HEK293 (cell line): ENCODE data around the gene ITSN1.

Experiments used
- CTCF ChIA-PET: fragments of 350-600 bp; formaldehyde crosslinking; extraction: SDS; loops from one replicate; lab custom pipeline; 2021; ENCODE audit warnings: antibody characterized with exemption; lab: Yijun Ruan, JAX
- POLR2A ChIA-PET: fragments of 300-600 bp; formaldehyde crosslinking; extraction: SDS; loops from one replicate; lab custom pipeline; 2020; ENCODE audit warnings: antibody characterized with exemption, inconsistent platforms; lab: Yijun Ruan, JAX
- H3K27ac ChIP-seq: fragments of 200-500 bp; sonication (Bioruptor generic); 2 replicates; pipeline ENCODE4 v1.5.1; 2014; ENCODE audit warnings: low read depth, low read length, control low read depth, inconsistent platforms; ENCODE audit errors: extremely low read depth
- H3K36me3 ChIP-seq, 2 experiments: fragments of 200-500 bp in 1 of 2; sonication (Bioruptor generic) in 1 of 2; 1 replicate in 1 of 2; 2 replicates in 1 of 2; pipeline ENCODE4 v1.5.1; 2014 to 2017; ENCODE audit warnings: inconsistent platforms in 2 of 2, low read length in 2 of 2; ENCODE audit not compliant: control insufficient read depth in 2 of 2, insufficient read depth in 1 of 2
- H3K4me1 ChIP-seq: fragments of 200-500 bp; sonication (Bioruptor generic); 2 replicates; pipeline ENCODE4 v1.5.1; 2014; ENCODE audit warnings: mild to moderate bottlenecking, low read length, inconsistent platforms; ENCODE audit not compliant: control insufficient read depth, insufficient read depth
- H3K4me3 ChIP-seq: 2 replicates; pipeline ENCODE4 v1.5.1; 2011; ENCODE audit warnings: low read depth, mild to moderate bottlenecking, control low read depth, low read length, moderate library complexity
- H3K9me3 ChIP-seq: fragments of 200-500 bp; sonication (Bioruptor generic); 2 replicates; pipeline ENCODE4 v1.5.1; 2014; ENCODE audit warnings: low read depth, low read length, inconsistent platforms; ENCODE audit not compliant: control insufficient read depth, insufficient read depth
- GLIS1 ChIP-seq: fragments of 450-650 bp; formaldehyde crosslinking; IDR thresholded peaks from 2 replicates; pipeline ENCODE4 v1.5.1; 2016; ENCODE audit warnings: missing biosample characterization, missing genetic modification characterization
- HOXD13 ChIP-seq: sonication (generic); formaldehyde crosslinking; IDR thresholded peaks from 2 replicates; pipeline ENCODE4 v1.8.0; 2022; ENCODE audit warnings: missing genetic modification reagents, borderline replicate concordance
- KLF8 ChIP-seq: fragments of 450-650 bp; formaldehyde crosslinking; IDR thresholded peaks from 2 replicates; pipeline ENCODE4 v1.5.1; 2016; ENCODE audit warnings: missing biosample characterization, missing genetic modification characterization
- REPIN1 ChIP-seq: fragments of 450-650 bp; formaldehyde crosslinking; IDR thresholded peaks from 2 replicates; pipeline ENCODE4 v1.5.1; 2017; ENCODE audit warnings: missing biosample characterization, missing genetic modification characterization, low read depth
- SALL2 ChIP-seq: fragments of 450-650 bp; formaldehyde crosslinking; IDR thresholded peaks from 2 replicates; pipeline ENCODE4 v1.5.0; 2017; ENCODE audit warnings: missing biosample characterization, mild to moderate bottlenecking, missing genetic modification characterization, borderline replicate concordance
- TRIM28 ChIP-seq: IDR thresholded peaks from 2 replicates; pipeline ENCODE4 v1.6.1; 2011; ENCODE audit warnings: low read length, control low read depth, borderline replicate concordance
- YY2 ChIP-seq: fragments of 450-650 bp; formaldehyde crosslinking; IDR thresholded peaks from 2 replicates; pipeline ENCODE4 v1.5.1; 2016; ENCODE audit warnings: missing biosample characterization, missing genetic modification characterization
- ZNF112 ChIP-seq: fragments of 450-650 bp; formaldehyde crosslinking; IDR thresholded peaks from 2 replicates; pipeline ENCODE4 v1.5.0; 2017; ENCODE audit warnings: missing biosample characterization, missing genetic modification characterization
- ZNF157 ChIP-seq: fragments of 450-650 bp; formaldehyde crosslinking; IDR thresholded peaks from 2 replicates; pipeline ENCODE4 v1.5.1; 2016; ENCODE audit warnings: missing biosample characterization, missing genetic modification characterization
- ZNF202 ChIP-seq: fragments of 450-650 bp; formaldehyde crosslinking; IDR thresholded peaks from 2 replicates; pipeline ENCODE4 v1.5.1; 2016; ENCODE audit warnings: missing biosample characterization, missing genetic modification characterization, borderline replicate concordance
- ZNF335 ChIP-seq: fragments of 450-650 bp; formaldehyde crosslinking; conservative IDR thresholded peaks from 2 replicates; pipeline ENCODE4 v1.5.1; 2016; ENCODE audit warnings: missing biosample characterization, missing genetic modification characterization
- ZNF350 ChIP-seq: fragments of 450-650 bp; formaldehyde crosslinking; IDR thresholded peaks from 2 replicates; pipeline ENCODE4 v1.5.0; 2017; ENCODE audit warnings: missing biosample characterization, mild to moderate bottlenecking, missing genetic modification characterization
- ZNF416 ChIP-seq: fragments of 450-650 bp; formaldehyde crosslinking; IDR thresholded peaks from 2 replicates; pipeline ENCODE4 v1.5.1; 2016; ENCODE audit warnings: missing biosample characterization, missing genetic modification characterization
- ZNF510 ChIP-seq: fragments of 450-650 bp; formaldehyde crosslinking; IDR thresholded peaks from 2 replicates; pipeline ENCODE4 v1.5.1; 2018; ENCODE audit warnings: mild to moderate bottlenecking, missing genetic modification characterization, missing biosample characterization; ENCODE audit not compliant: insufficient replicate concordance
- ZNF621 ChIP-seq: fragments of 450-650 bp; formaldehyde crosslinking; IDR thresholded peaks from 2 replicates; pipeline ENCODE4 v1.5.1; 2017; ENCODE audit warnings: missing biosample characterization, missing genetic modification characterization
- ZNF629 ChIP-seq: fragments of 450-650 bp; formaldehyde crosslinking; IDR thresholded peaks from 2 replicates; pipeline ENCODE4 v1.5.1; 2017; ENCODE audit warnings: missing biosample characterization, missing genetic modification characterization
- ZNF776 ChIP-seq: fragments of 450-650 bp; formaldehyde crosslinking; IDR thresholded peaks from 2 replicates; pipeline ENCODE4 v1.5.0; 2017; ENCODE audit warnings: missing biosample characterization, missing genetic modification characterization, borderline replicate concordance
- TF ChIP-seq, protein P1 (sequence below): fragments of 450-650 bp; formaldehyde crosslinking; IDR thresholded peaks from 2 replicates; pipeline ENCODE4 v1.5.1; 2016; ENCODE audit warnings: missing biosample characterization, missing genetic modification characterization
- TF ChIP-seq, protein P2 (sequence below): fragments of 450-650 bp; formaldehyde crosslinking; IDR thresholded peaks from 2 replicates; pipeline ENCODE4 v1.5.1; 2016; ENCODE audit warnings: missing biosample characterization, missing genetic modification characterization
- TF ChIP-seq, protein P3 (sequence below): fragments of 450-650 bp; formaldehyde crosslinking; IDR thresholded peaks from 2 replicates; pipeline ENCODE4 v1.5.1; 2017; ENCODE audit warnings: missing biosample characterization, missing genetic modification characterization
- TF ChIP-seq, protein P4 (sequence below): fragments of 450-650 bp; formaldehyde crosslinking; IDR thresholded peaks from 2 replicates; pipeline ENCODE4 v1.5.1; 2016; ENCODE audit warnings: missing biosample characterization, missing genetic modification characterization
- TF ChIP-seq, protein P5 (sequence below): fragments of 450-650 bp; formaldehyde crosslinking; IDR thresholded peaks from 2 replicates; pipeline ENCODE4 v1.5.1; 2017; ENCODE audit warnings: missing biosample characterization, missing genetic modification characterization

Gene ITSN1

DNA sequence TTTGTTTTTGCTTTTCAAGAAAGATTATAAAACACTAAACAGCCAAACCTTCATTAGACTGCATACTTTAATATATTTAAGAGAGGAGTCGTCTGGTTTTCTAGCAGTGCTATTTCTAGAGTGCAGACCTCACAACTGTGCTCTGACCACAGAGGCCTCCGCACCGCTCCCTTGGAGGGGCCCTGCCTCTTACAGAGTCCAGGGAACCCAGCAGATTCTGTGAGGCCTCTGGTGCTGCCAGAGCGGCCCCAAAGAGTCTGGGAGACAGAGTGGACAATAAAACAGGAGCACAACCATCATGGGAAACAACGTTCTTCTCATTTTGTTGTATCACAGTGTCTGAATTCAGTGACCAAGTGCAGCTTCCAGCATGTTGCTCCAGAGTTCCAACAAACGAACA lies 267.5 kb downstream of the ITSN1 start:
- ChIA-PET CTCF (no interaction called here), POLR2A (no interaction called here)

DNA sequence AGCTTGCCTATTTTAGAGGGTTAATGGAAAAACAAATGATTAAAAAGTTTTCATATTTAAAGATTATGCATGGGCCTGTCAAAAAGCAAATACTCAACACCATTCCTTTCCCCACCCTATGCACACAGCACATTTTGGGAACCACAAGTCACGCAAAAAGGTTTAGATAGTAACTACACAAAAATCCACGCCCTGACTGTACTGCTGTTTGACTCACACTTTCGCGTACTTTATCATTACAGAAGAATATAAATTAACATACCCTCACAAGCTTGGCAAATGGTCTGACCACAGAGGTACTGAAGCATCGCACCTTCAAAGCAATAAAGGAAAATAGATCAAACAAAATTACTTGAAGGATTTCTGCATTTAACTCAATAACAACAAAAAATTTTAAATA lies 271.9 kb downstream of the ITSN1 start:
- ChIA-PET CTCF (interaction anchor here (0.5 to 1.1 kb wide), 6 partner anchors 9 to 292 kb away, joined by 3 to 5 read pairs (median 3); no protein-coding TSS in a partner anchor), POLR2A (interaction anchor here (0.6 kb wide), 1 partner anchor 18 kb away, joined by 4 read pairs; no protein-coding TSS in a partner anchor)
- no peaks in the 10 kb centered on the region for H3K9me3 ChIP-seq
- H3K4me1 ChIP-seq = no peaks in the 10 kb centered on the region
- H3K36me3 ChIP-seq = peaks cover 27 to 47% of the 10 kb centered on the region in 2 experiments
- no peak overlapping the region for H3K4me3 ChIP-seq
- TF ChIP-seq, protein P1, sequence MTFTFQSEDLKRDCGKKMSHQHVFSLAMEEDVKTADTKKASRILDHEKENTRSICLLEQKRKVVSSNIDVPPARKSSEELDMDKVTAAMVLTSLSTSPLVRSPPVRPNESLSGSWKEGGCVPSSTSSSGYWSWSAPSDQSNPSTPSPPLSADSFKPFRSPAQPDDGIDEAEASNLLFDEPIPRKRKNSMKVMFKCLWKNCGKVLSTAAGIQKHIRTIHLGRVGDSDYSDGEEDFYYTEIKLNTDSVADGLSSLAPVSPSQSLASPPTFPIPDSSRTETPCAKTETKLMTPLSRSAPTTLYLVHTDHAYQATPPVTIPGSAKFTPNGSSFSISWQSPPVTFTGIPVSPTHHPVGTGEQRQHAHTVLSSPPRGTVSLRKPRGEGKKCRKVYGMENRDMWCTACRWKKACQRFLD (tag by site-specific recombination) = no peak
- TF ChIP-seq, protein P2, sequence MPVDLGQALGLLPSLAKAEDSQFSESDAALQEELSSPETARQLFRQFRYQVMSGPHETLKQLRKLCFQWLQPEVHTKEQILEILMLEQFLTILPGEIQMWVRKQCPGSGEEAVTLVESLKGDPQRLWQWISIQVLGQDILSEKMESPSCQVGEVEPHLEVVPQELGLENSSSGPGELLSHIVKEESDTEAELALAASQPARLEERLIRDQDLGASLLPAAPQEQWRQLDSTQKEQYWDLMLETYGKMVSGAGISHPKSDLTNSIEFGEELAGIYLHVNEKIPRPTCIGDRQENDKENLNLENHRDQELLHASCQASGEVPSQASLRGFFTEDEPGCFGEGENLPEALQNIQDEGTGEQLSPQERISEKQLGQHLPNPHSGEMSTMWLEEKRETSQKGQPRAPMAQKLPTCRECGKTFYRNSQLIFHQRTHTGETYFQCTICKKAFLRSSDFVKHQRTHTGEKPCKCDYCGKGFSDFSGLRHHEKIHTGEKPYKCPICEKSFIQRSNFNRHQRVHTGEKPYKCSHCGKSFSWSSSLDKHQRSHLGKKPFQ (tag by site-specific recombination) = no peak
- TF ChIP-seq, protein P3, sequence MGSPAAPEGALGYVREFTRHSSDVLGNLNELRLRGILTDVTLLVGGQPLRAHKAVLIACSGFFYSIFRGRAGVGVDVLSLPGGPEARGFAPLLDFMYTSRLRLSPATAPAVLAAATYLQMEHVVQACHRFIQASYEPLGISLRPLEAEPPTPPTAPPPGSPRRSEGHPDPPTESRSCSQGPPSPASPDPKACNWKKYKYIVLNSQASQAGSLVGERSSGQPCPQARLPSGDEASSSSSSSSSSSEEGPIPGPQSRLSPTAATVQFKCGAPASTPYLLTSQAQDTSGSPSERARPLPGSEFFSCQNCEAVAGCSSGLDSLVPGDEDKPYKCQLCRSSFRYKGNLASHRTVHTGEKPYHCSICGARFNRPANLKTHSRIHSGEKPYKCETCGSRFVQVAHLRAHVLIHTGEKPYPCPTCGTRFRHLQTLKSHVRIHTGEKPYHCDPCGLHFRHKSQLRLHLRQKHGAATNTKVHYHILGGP (tag by site-specific recombination) = no peak
- TF ChIP-seq HOXD13 (CRISPR knock-in tag) (no peak), REPIN1 (tag by site-specific recombination) (no peak)
- no peak overlapping the region for H3K27ac ChIP-seq

More for the DNA sequence above, 267.5 kb downstream of the ITSN1 start:
- Histone ChIP-seq H3K9me3 (no peaks in the 10 kb centered on the region), H3K4me1 (no peaks in the 10 kb centered on the region), H3K27ac (no peak overlapping the region), H3K4me3 (no peak overlapping the region), H3K36me3 (peaks cover 67 to 91% of the 10 kb centered on the region in 2 experiments)
- TF ChIP-seq ZNF350 (tag by site-specific recombination) (no peak), ZNF510 (no peak), ZNF202 (tag by site-specific recombination) (no peak), ZNF157 (tag by site-specific recombination) (no peak)

DNA sequence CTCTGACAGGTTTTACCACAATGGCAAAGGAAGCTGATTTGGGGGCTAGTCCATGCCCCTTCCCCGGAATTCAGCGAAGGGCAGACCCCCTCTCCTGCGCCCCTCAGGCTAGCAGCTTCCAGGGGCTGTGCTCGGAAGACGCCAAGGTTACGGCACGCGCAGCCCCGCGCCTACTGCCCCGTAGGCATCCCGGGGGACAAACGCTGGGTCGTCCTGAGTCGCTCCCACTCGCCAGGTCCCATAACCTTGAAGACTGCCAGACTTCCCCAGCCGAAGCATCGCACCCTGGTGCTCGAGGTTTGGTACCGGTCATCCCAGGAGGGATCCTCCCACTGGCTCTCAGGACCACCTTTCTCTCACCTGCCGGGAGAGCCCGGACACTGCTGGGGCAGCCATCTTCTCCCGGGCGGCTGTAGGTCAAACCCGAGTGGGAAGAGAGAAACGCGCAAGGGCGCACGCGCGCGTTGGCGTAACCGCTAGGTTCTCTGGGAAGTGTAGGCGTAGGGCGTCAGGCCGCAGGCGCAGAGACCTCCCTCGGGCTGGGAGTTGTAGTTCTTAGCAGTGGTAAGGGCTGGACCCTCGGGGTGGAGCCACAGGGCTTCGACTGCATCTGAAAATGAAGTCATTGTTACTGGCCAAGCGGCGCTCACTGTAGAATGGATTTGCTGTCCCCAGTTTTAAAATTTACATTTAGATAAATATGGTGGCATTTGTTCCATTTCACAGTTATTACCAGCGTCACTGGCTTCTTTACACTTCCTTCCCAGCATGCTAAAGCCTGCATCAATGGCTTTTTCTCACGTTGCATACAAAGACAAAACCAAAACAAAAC lies 273.3 kb downstream of the ITSN1 start, which contains the start of gene ATP5PO:
TSS of gene ATP5PO (minus strand) at position 437 of the 832 bp plus-strand sequence. CDS start at position 396, 41 bp downstream.
- H3K4me1 ChIP-seq = no peaks in the 10 kb centered on the region
- H3K27ac ChIP-seq = peak within 1 kb of the TSS; percentile 67; the same call in 1 of the 2 replicates
- H3K36me3 ChIP-seq = peaks cover 24 to 33% of the 10 kb centered on the region in 2 experiments
- peak within 1 kb of the TSS; percentile 95 for H3K4me3 ChIP-seq
- CTCF ChIA-PET = interaction anchor here (0.7 kb wide), 1 partner anchor 668 kb away, joined by 3 read pairs; no protein-coding TSS in a partner anchor
- H3K9me3 ChIP-seq = no peaks in the 10 kb centered on the region
- POLR2A ChIA-PET = no interaction called here
- no peak for TF ChIP-seq TRIM28
- no peak for TF ChIP-seq ZNF202 (tag by site-specific recombination)
- TF ChIP-seq SALL2 = no peak
- TF ChIP-seq ZNF621 = no peak
- no peak for TF ChIP-seq ZNF112 (tag by site-specific recombination)
- TF ChIP-seq ZNF335 (tag by site-specific recombination) = peak; percentile 97
- TF ChIP-seq ZNF776 (tag by site-specific recombination) = no peak
- TF ChIP-seq, protein P4, sequence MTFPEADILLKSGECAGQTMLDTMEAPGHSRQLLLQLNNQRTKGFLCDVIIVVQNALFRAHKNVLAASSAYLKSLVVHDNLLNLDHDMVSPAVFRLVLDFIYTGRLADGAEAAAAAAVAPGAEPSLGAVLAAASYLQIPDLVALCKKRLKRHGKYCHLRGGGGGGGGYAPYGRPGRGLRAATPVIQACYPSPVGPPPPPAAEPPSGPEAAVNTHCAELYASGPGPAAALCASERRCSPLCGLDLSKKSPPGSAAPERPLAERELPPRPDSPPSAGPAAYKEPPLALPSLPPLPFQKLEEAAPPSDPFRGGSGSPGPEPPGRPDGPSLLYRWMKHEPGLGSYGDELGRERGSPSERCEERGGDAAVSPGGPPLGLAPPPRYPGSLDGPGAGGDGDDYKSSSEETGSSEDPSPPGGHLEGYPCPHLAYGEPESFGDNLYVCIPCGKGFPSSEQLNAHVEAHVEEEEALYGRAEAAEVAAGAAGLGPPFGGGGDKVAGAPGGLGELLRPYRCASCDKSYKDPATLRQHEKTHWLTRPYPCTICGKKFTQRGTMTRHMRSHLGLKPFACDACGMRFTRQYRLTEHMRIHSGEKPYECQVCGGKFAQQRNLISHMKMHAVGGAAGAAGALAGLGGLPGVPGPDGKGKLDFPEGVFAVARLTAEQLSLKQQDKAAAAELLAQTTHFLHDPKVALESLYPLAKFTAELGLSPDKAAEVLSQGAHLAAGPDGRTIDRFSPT (tag by site-specific recombination) = no peak
- TF ChIP-seq, protein P5, sequence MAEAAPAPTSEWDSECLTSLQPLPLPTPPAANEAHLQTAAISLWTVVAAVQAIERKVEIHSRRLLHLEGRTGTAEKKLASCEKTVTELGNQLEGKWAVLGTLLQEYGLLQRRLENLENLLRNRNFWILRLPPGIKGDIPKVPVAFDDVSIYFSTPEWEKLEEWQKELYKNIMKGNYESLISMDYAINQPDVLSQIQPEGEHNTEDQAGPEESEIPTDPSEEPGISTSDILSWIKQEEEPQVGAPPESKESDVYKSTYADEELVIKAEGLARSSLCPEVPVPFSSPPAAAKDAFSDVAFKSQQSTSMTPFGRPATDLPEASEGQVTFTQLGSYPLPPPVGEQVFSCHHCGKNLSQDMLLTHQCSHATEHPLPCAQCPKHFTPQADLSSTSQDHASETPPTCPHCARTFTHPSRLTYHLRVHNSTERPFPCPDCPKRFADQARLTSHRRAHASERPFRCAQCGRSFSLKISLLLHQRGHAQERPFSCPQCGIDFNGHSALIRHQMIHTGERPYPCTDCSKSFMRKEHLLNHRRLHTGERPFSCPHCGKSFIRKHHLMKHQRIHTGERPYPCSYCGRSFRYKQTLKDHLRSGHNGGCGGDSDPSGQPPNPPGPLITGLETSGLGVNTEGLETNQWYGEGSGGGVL (tag by site-specific recombination) = no peak
- TF ChIP-seq ZNF629 (tag by site-specific recombination) = peak; percentile 46
- no peak for TF ChIP-seq ZNF416 (tag by site-specific recombination)
- TF ChIP-seq KLF8 (tag by site-specific recombination) = peak; percentile 62
- TF ChIP-seq GLIS1 (tag by site-specific recombination) = peak; percentile 41; the same call in 1 of the 2 replicates
- TF ChIP-seq YY2 (tag by site-specific recombination) = no peak; the same call in 1 of the 2 replicates
